Activated CD4-positive, CD25-positive, alpha-beta regulatory T cell treated with anti-CD3 and anti-CD28 coated beads, Interleukin-2, amount 50 U/mL, for 16 hours (primary cell): Measurements from ENCODE around the gene LGALS9C.
"Not testable (repeated sequence)": the region's sequence is repeated elsewhere in the genome, so short reads cannot be mapped to it uniquely, and the experiment has no call there.

Experiments
- DNase-seq: peaks from one replicate; pipeline ENCODE4 v3.0.0-alpha.2; 2020; ENCODE audit warnings: low read depth, low spot score

The LGALS9C gene

DNA sequence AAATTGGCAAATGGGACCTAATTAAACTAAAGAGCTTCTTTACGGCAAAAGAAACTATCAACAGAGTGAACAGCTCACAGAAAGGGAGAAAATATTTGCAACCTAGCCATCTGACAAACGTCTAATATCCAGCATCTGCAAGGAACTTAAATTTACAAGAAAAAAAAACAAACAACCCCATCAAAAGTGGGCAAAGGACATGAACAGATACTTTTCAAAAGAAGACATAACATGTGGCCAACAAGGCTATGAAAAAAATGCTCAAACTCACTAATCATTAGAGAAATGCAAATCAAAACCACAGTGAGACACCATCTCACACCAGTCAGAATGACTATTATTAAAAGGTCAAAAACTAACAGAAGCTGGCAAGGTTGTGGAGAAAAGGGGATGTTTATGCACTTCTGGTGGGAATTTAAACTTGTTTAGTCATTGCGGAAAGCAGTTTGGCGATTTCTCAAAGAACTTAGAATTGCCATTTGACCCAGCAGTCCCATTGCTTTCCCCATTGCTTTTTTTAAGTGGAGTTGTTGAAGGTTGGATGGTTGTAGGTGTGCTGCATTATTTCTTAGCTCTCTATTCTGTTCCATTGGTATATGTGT is 52.4 kb downstream of the LGALS9C start:
- DNase-seq, result not testable (repeated sequence)

GRCh38 chr17:18530405-18530804 is 53.8 kb downstream of the LGALS9C start:
- DNase-seq, result not testable (repeated sequence)

GRCh38 chr17:18542234-18542633 is 65.6 kb downstream of the LGALS9C start:
- DNase-seq, result not testable (repeated sequence)

- DNase-seq, result not testable (repeated sequence)
Observed at GRCh38 chr17:18542907-18543306, 66.3 kb downstream of the LGALS9C start.
